Suprapubic skin (tissue), 4 donors: ENCODE data around the gene FBXL3.

Source experiments
- EP300 ChIP-seq: sonication (generic); formaldehyde crosslinking; IDR thresholded peaks from one replicate; pipeline ENCODE4 v1.6.1; 2017; ENCODE audit warnings: antibody characterized with exemption
- POLR2A ChIP-seq, 2 donors: fragments of 450-650 bp; IDR thresholded peaks; one replicate each; pipeline ENCODE4 v1.6.1; 2017; ENCODE audit warnings: antibody characterized with exemption in 2 of 2, mild to moderate bottlenecking in 2 of 2, moderate library complexity in 2 of 2
- POLR2AphosphoS5 ChIP-seq, 3 donors: sonication (generic); formaldehyde crosslinking; IDR thresholded peaks; one replicate each; pipeline ENCODE4 v1.6.1; 2017; ENCODE audit warnings: antibody characterized with exemption in 3 of 3
- TF ChIP-seq, protein P1 (sequence below), 2 donors: fragments of 200-600 bp in 1 of 2; fragments of 450-650 bp in 1 of 2; sonication (generic) in 1 of 2; IDR thresholded peaks; one replicate each; pipeline ENCODE4 v1.5.1; 2016 to 2019; ENCODE audit warnings: antibody characterized with exemption in 2 of 2, mild to moderate bottlenecking in 1 of 2, moderate library complexity in 1 of 2

DNA sequence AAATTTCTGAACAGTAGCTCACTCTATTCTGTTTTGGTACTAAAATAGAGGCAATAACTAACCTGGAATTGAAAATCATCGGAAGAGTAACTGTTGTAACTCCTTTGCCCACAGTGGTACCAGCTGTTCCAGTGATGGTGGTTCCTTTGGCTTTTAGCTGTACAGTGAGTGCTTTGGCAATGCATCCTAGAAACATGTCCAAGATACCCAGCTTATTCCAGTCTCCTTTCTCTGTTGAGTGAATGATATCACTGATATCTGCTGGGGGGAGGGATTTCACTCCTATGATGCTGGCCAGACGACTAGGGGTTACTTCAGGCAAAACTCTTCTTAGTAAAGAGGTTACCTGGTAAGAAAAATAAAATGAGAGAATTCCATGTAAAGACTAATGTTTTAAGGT lies 40.6 kb upstream of the FBXL3 start:
- TF ChIP-seq, protein P1, sequence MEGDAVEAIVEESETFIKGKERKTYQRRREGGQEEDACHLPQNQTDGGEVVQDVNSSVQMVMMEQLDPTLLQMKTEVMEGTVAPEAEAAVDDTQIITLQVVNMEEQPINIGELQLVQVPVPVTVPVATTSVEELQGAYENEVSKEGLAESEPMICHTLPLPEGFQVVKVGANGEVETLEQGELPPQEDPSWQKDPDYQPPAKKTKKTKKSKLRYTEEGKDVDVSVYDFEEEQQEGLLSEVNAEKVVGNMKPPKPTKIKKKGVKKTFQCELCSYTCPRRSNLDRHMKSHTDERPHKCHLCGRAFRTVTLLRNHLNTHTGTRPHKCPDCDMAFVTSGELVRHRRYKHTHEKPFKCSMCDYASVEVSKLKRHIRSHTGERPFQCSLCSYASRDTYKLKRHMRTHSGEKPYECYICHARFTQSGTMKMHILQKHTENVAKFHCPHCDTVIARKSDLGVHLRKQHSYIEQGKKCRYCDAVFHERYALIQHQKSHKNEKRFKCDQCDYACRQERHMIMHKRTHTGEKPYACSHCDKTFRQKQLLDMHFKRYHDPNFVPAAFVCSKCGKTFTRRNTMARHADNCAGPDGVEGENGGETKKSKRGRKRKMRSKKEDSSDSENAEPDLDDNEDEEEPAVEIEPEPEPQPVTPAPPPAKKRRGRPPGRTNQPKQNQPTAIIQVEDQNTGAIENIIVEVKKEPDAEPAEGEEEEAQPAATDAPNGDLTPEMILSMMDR (IDR thresholded peaks at IDR 0.05), result no peak
- TF ChIP-seq POLR2A (IDR thresholded peaks at IDR 0.05) (no peak), EP300 (no peak), POLR2AphosphoS5 (IDR thresholded peaks at IDR 0.05) (no peak)
